ENCODE results near the gene PRKCZ.

DNA sequence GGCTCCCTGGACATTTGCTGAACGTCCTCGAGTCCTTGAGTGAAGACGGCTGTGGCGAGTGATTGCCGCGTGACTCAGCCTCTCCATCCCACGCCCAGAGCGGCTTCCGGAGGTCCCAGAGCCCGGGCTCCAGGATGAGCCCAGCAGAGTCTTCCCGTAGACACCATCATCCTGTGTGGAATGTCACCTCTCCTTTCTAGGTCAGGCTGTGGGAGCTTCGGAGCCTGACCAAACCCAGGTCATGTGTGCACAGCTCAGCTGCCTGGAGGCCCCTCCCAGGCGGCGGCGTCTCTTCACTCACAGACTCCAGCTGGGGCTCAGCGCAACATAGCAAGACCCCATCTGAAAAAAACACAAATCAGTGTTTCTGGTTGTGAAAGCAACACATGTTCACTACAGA is 38.2 kb downstream of the PRKCZ start:
- TF ChIP-seq, protein P1, sequence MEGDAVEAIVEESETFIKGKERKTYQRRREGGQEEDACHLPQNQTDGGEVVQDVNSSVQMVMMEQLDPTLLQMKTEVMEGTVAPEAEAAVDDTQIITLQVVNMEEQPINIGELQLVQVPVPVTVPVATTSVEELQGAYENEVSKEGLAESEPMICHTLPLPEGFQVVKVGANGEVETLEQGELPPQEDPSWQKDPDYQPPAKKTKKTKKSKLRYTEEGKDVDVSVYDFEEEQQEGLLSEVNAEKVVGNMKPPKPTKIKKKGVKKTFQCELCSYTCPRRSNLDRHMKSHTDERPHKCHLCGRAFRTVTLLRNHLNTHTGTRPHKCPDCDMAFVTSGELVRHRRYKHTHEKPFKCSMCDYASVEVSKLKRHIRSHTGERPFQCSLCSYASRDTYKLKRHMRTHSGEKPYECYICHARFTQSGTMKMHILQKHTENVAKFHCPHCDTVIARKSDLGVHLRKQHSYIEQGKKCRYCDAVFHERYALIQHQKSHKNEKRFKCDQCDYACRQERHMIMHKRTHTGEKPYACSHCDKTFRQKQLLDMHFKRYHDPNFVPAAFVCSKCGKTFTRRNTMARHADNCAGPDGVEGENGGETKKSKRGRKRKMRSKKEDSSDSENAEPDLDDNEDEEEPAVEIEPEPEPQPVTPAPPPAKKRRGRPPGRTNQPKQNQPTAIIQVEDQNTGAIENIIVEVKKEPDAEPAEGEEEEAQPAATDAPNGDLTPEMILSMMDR (IDR thresholded peaks at IDR 0.05), result no peak
- TF ChIP-seq, protein P2, sequence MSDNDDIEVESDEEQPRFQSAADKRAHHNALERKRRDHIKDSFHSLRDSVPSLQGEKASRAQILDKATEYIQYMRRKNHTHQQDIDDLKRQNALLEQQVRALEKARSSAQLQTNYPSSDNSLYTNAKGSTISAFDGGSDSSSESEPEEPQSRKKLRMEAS (IDR thresholded peaks at IDR 0.05; ENCODE audit: low read depth), result no peak
- no peak for TF ChIP-seq TCF12 (IDR thresholded peaks at IDR 0.05)
- TF ChIP-seq RFX5 (IDR thresholded peaks at IDR 0.05; ENCODE audit: low read length), result no peak
- TF ChIP-seq MXI1 (IDR thresholded peaks at IDR 0.05; ENCODE audit: low read depth, low read length), result no peak
- no peak for TF ChIP-seq GABPA (IDR thresholded peaks at IDR 0.05; ENCODE audit: low read depth)
- TF ChIP-seq CHD2 (IDR thresholded peaks at IDR 0.05; ENCODE audit: low read length, partially characterized antibody), result no peak
- TF ChIP-seq SMC3 (IDR thresholded peaks at IDR 0.05; ENCODE audit: low read depth, low read length), result no peak
- no peak for TF ChIP-seq FOXM1 (IDR thresholded peaks at IDR 0.05; ENCODE audit: low read depth)
- no peak for TF ChIP-seq POLR2AphosphoS5 (IDR thresholded peaks at IDR 0.05; ENCODE audit: low read depth, low read length)

Data from SK-N-SH (cell line).